Hepatic stellate cell (primary cell): Measurements from ENCODE around the gene FN1.

Experiments
- DNase-seq: peaks from one replicate; pipeline ENCODE4 v3.0.0; 2011; ENCODE audit warnings: low spot score

The FN1 gene

GRCh38 chr2:215441560-215442400, 5.9 kb upstream of the FN1 start:
- no peak for DNase-seq

GRCh38 chr2:215439980-215440512, 4.2 kb upstream of the FN1 start:
- no peak for DNase-seq

- no peak for DNase-seq
These were observed 3.5 kb upstream of the FN1 start for GRCh38 chr2:215439404-215439803.

GRCh38 chr2:215437614-215438013, 1.7 kb upstream of the FN1 start:
- no peak for DNase-seq

- DNase-seq = no peak
These were observed 1.1 kb upstream of the FN1 start for GRCh38 chr2:215436705-215437565.

GRCh38 chr2:215435280-215435869, 493 bp downstream of the FN1 start:
- DNase-seq = peak; percentile 22

- DNase-seq = no peak
These were observed 1.2 kb downstream of the FN1 start for GRCh38 chr2:215434447-215435279.

- no peak for DNase-seq
These were observed 2.9 kb downstream of the FN1 start for GRCh38 chr2:215432759-215433594.

- no peak for DNase-seq
These were observed 3.8 kb downstream of the FN1 start for GRCh38 chr2:215431778-215432758.

GRCh38 chr2:215431290-215431689, 4.6 kb downstream of the FN1 start:
- no peak for DNase-seq

- DNase-seq = peak; percentile 37
These were observed 5.2 kb downstream of the FN1 start for GRCh38 chr2:215430528-215431187.

GRCh38 chr2:215429424-215429823, 6.4 kb downstream of the FN1 start:
- DNase-seq = no peak

- no peak for DNase-seq
These were observed 7.6 kb downstream of the FN1 start for GRCh38 chr2:215428060-215428910.

- DNase-seq = no peak
These were observed 8.3 kb downstream of the FN1 start for GRCh38 chr2:215427585-215427984.

GRCh38 chr2:215425021-215425782, 10.7 kb downstream of the FN1 start:
- no peak for DNase-seq

- DNase-seq = no peak
These were observed 11.8 kb downstream of the FN1 start for GRCh38 chr2:215423928-215424540.

- no peak for DNase-seq
These were observed 12.6 kb downstream of the FN1 start for GRCh38 chr2:215423234-215423633.
